NCI-H1436 (cell line): ENCODE measurements around the gene RNGTT.
A peak's percentile ranks its signal among the peaks of the same experiment; 100 is the strongest.

ENCODE experiments used
- DNase-seq: peaks from one replicate; lab custom pipeline; 2025; lab: John Stamatoyannopoulos, UW

RNGTT gene

GRCh38 chr6:88653936-88654335 is 309.5 kb downstream of the RNGTT start:
- DNase-seq, result no peak

- DNase-seq, result no peak
These were observed 312.0 kb downstream of the RNGTT start for GRCh38 chr6:88651400-88651799.

- DNase-seq, result no peak
These were observed 312.4 kb downstream of the RNGTT start for GRCh38 chr6:88650979-88651378.

GRCh38 chr6:88650029-88650619 is 313.3 kb downstream of the RNGTT start:
- DNase-seq, result no peak

- no peak for DNase-seq
These were observed 322.1 kb downstream of the RNGTT start for GRCh38 chr6:88641178-88641903.

GRCh38 chr6:88637761-88638545 is 325.5 kb downstream of the RNGTT start:
- DNase-seq, result no peak

GRCh38 chr6:88636871-88637270 is 326.5 kb downstream of the RNGTT start:
- no peak for DNase-seq

- DNase-seq, result no peak
These were observed 329.6 kb downstream of the RNGTT start for GRCh38 chr6:88633782-88634181.

- DNase-seq, result no peak
These were observed 331.6 kb downstream of the RNGTT start for GRCh38 chr6:88631830-88632229.

GRCh38 chr6:88629838-88630494 is 333.5 kb downstream of the RNGTT start:
- DNase-seq, result peak; percentile 8

GRCh38 chr6:88626460-88626859 is 337.0 kb downstream of the RNGTT start:
- peak; percentile 72 for DNase-seq

GRCh38 chr6:88623531-88623930 is 339.9 kb downstream of the RNGTT start:
- DNase-seq, result no peak

GRCh38 chr6:88619951-88620350 is 343.5 kb downstream of the RNGTT start:
- no peak for DNase-seq

- no peak for DNase-seq
These were observed 347.0 kb downstream of the RNGTT start for GRCh38 chr6:88616380-88616779.

GRCh38 chr6:88614316-88614877 is 349.0 kb downstream of the RNGTT start:
- DNase-seq, result no peak

GRCh38 chr6:88612631-88613030 is 350.8 kb downstream of the RNGTT start:
- DNase-seq, result no peak

GRCh38 chr6:88611721-88612120 is 351.7 kb downstream of the RNGTT start:
- no peak for DNase-seq

GRCh38 chr6:88609983-88610382 is 353.4 kb downstream of the RNGTT start:
- no peak for DNase-seq

GRCh38 chr6:88605271-88605670 is 358.1 kb downstream of the RNGTT start:
- DNase-seq, result no peak

- DNase-seq, result no peak
These were observed 363.8 kb downstream of the RNGTT start for GRCh38 chr6:88599571-88599970.

- DNase-seq, result no peak
These were observed 366.6 kb downstream of the RNGTT start for GRCh38 chr6:88596801-88597200.

GRCh38 chr6:88588938-88589337 is 374.5 kb downstream of the RNGTT start:
- no peak for DNase-seq
